Fibroblast of the aortic adventitia (primary cell): ENCODE data around the gene CYGB. TPM values are rescaled to one million over a fixed set of nuclear protein-coding genes. Genes with fewer than 3 reads are reported as not detected.
"Not testable (repeated sequence)": the region's sequence is repeated elsewhere in the genome, so short reads cannot be mapped to it uniquely, and the experiment has no call there.

Experiments
- DNase-seq: peaks from one replicate; pipeline ENCODE4 v3.0.0-alpha.2; 2010; ENCODE audit warnings: low read depth
- H3K4me3 ChIP-seq: 2 replicates; pipeline ENCODE4 v1.5.1; 2011; ENCODE audit warnings: low read depth, mild to moderate bottlenecking, control low read depth, low read length, moderate library complexity
- CTCF ChIP-seq: IDR thresholded peaks from 2 replicates; pipeline ENCODE4 v1.5.1; 2011; ENCODE audit warnings: mild to moderate bottlenecking, low read length, control low read depth, inconsistent platforms; ENCODE audit not compliant: insufficient read depth
- total RNA-seq: library from RNA; depleted of rRNA; stranded (reverse); fragments of >200 nt; gene quantifications from 2 replicates; pipeline ENCODE4 v1.2.3, GENCODE V29; 2012; ENCODE audit warnings: low replicate concordance

CYGB gene
- total RNA-seq, 1 donor = 35.2 TPM

GRCh38 chr17:76524598-76525512 lies 12.7 kb downstream of the CYGB start:
- no peak overlapping the region for H3K4me3 ChIP-seq
- no peak for TF ChIP-seq CTCF
- DNase-seq = peak; percentile 70

GRCh38 chr17:76523084-76524037 lies 14.1 kb downstream of the CYGB start:
- peak; percentile 99 for TF ChIP-seq CTCF
- DNase-seq = peak; percentile 52
- H3K4me3 ChIP-seq = no peak overlapping the region

GRCh38 chr17:76521683-76522082 lies 15.8 kb downstream of the CYGB start:
- DNase-seq, H3K4me3 ChIP-seq: not testable (repeated sequence)

- no peak overlapping the region for H3K4me3 ChIP-seq
- no peak for TF ChIP-seq CTCF
- DNase-seq = no peak
Measured at GRCh38 chr17:76521262-76521661, 16.2 kb downstream of the CYGB start.

- no peak for DNase-seq
- no peak for TF ChIP-seq CTCF
Measured at GRCh38 chr17:76519048-76519966, 18.2 kb downstream of the CYGB start.

GRCh38 chr17:76517638-76518038 lies 19.9 kb downstream of the CYGB start:
- TF ChIP-seq CTCF = no peak
- no peak overlapping the region for H3K4me3 ChIP-seq
- DNase-seq = no peak

More at GRCh38 chr17:76519048-76519966, 18.2 kb downstream of the CYGB start:
- H3K4me3 ChIP-seq = no peak overlapping the region
